GM23338 (cell line): ENCODE measurements around the gene BCAR3.

ENCODE experiments used
- CREB1 ChIP-seq: fragments of 250-450 bp; sonication (Bioruptor Pico); IDR thresholded peaks from 2 replicates; pipeline ENCODE4 v1.5.0; 2020; ENCODE audit warnings: low read depth, mild to moderate bottlenecking, moderate library complexity
- EZH2 ChIP-seq: fragments of 200-600 bp; sonication (generic); IDR thresholded peaks from one replicate; pipeline ENCODE4 v1.8.0; 2017; ENCODE audit warnings: antibody characterized with exemption, mild to moderate bottlenecking, low read depth; ENCODE audit not compliant: unreplicated experiment
- JUNB ChIP-seq: IDR thresholded peaks from one replicate; pipeline ENCODE4 v1.6.1; 2016; ENCODE audit warnings: antibody characterized with exemption; ENCODE audit not compliant: unreplicated experiment
- POLR2AphosphoS5 ChIP-seq: IDR thresholded peaks from 2 replicates; pipeline ENCODE4 v1.6.1; 2016; ENCODE audit warnings: antibody characterized with exemption, low read depth
- STAT1 ChIP-seq: IDR thresholded peaks from one replicate; pipeline ENCODE4 v1.6.1; 2016; ENCODE audit warnings: antibody characterized with exemption; ENCODE audit not compliant: unreplicated experiment
- ZNF114 ChIP-seq: fragments of 250-450 bp; sonication (Bioruptor Pico); IDR thresholded peaks from 2 replicates; pipeline ENCODE4 v1.5.0; 2020; ENCODE audit warnings: mild to moderate bottlenecking, moderate library complexity
- TF ChIP-seq, protein P1 (sequence below), 2 experiments: fragments of 200-600 bp in 1 of 2; sonication (generic) in 1 of 2; conservative IDR thresholded peaks; 2 replicates each; pipeline versions ENCODE4 v1.5.1 to v1.6.1; 2016 to 2017; ENCODE audit warnings: antibody characterized with exemption in 2 of 2, low read depth in 2 of 2, mild to moderate bottlenecking in 2 of 2, moderate library complexity in 1 of 2
- TF ChIP-seq, protein P2 (sequence below): IDR thresholded peaks from one replicate; pipeline ENCODE4 v1.6.1; 2018; ENCODE audit warnings: antibody characterized with exemption; ENCODE audit not compliant: unreplicated experiment
- TF ChIP-seq, protein P3 (sequence below): IDR thresholded peaks from 2 replicates; pipeline ENCODE4 v1.6.1; 2016; ENCODE audit warnings: antibody characterized with exemption

GRCh38 chr1:93716941-93717368 is 35.3 kb upstream of the BCAR3 start:
- no peak for TF ChIP-seq POLR2AphosphoS5
- TF ChIP-seq, protein P1, sequence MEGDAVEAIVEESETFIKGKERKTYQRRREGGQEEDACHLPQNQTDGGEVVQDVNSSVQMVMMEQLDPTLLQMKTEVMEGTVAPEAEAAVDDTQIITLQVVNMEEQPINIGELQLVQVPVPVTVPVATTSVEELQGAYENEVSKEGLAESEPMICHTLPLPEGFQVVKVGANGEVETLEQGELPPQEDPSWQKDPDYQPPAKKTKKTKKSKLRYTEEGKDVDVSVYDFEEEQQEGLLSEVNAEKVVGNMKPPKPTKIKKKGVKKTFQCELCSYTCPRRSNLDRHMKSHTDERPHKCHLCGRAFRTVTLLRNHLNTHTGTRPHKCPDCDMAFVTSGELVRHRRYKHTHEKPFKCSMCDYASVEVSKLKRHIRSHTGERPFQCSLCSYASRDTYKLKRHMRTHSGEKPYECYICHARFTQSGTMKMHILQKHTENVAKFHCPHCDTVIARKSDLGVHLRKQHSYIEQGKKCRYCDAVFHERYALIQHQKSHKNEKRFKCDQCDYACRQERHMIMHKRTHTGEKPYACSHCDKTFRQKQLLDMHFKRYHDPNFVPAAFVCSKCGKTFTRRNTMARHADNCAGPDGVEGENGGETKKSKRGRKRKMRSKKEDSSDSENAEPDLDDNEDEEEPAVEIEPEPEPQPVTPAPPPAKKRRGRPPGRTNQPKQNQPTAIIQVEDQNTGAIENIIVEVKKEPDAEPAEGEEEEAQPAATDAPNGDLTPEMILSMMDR (conservative IDR thresholded peaks at IDR 0.05; ENCODE audit: low read depth in 2 of 2), result no peak
- TF ChIP-seq EZH2, result no peak
- TF ChIP-seq JUNB, result no peak
- no peak for TF ChIP-seq CREB1
- no peak for TF ChIP-seq STAT1
- TF ChIP-seq, protein P2, sequence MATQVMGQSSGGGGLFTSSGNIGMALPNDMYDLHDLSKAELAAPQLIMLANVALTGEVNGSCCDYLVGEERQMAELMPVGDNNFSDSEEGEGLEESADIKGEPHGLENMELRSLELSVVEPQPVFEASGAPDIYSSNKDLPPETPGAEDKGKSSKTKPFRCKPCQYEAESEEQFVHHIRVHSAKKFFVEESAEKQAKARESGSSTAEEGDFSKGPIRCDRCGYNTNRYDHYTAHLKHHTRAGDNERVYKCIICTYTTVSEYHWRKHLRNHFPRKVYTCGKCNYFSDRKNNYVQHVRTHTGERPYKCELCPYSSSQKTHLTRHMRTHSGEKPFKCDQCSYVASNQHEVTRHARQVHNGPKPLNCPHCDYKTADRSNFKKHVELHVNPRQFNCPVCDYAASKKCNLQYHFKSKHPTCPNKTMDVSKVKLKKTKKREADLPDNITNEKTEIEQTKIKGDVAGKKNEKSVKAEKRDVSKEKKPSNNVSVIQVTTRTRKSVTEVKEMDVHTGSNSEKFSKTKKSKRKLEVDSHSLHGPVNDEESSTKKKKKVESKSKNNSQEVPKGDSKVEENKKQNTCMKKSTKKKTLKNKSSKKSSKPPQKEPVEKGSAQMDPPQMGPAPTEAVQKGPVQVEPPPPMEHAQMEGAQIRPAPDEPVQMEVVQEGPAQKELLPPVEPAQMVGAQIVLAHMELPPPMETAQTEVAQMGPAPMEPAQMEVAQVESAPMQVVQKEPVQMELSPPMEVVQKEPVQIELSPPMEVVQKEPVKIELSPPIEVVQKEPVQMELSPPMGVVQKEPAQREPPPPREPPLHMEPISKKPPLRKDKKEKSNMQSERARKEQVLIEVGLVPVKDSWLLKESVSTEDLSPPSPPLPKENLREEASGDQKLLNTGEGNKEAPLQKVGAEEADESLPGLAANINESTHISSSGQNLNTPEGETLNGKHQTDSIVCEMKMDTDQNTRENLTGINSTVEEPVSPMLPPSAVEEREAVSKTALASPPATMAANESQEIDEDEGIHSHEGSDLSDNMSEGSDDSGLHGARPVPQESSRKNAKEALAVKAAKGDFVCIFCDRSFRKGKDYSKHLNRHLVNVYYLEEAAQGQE, result no peak
- TF ChIP-seq, protein P3, sequence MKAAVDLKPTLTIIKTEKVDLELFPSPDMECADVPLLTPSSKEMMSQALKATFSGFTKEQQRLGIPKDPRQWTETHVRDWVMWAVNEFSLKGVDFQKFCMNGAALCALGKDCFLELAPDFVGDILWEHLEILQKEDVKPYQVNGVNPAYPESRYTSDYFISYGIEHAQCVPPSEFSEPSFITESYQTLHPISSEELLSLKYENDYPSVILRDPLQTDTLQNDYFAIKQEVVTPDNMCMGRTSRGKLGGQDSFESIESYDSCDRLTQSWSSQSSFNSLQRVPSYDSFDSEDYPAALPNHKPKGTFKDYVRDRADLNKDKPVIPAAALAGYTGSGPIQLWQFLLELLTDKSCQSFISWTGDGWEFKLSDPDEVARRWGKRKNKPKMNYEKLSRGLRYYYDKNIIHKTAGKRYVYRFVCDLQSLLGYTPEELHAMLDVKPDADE, result no peak
- TF ChIP-seq ZNF114 (CRISPR knock-in tag), result no peak
